DND-41 (cell line): Measurements from ENCODE around the gene GLUD1.
"Not testable (repeated sequence)": the region's sequence is repeated elsewhere in the genome, so short reads cannot be mapped to it uniquely, and the experiment has no call there.

Source experiments
- CTCF ChIP-seq: IDR thresholded peaks from 2 replicates; pipeline ENCODE4 v1.5.1; 2012; ENCODE audit warnings: borderline replicate concordance, low read length, moderate library complexity, mild to moderate bottlenecking; ENCODE audit not compliant: poor library complexity, severe bottlenecking; ENCODE audit errors: extremely low read depth
- EZH2 ChIP-seq: IDR thresholded peaks from 3 replicates; pipeline ENCODE4 v1.6.1; 2012; ENCODE audit warnings: borderline replicate concordance, low read depth, mild to moderate bottlenecking, moderate library complexity, low read length, inconsistent platforms; ENCODE audit not compliant: severe bottlenecking

- not testable (repeated sequence) for TF ChIP-seq CTCF, EZH2
These were observed 86.3 kb downstream of the GLUD1 start for GRCh38 chr10:87008303-87008702.
